Mesenchymal stem cell (in vitro differentiated cells and primary cell): ENCODE measurements around the gene TCEAL1.
A peak's percentile ranks its signal among the peaks of the same experiment; 100 is the strongest.
"Not testable (repeated sequence)": the region's sequence is repeated elsewhere in the genome, so short reads cannot be mapped to it uniquely, and the experiment has no call there.

Source experiments
- DNase-seq: peaks from one replicate; pipeline ENCODE4 v3.0.0-alpha.2; 2013
- H2AFZ ChIP-seq: one replicate; pipeline ENCODE4 v1.6.1; 2013; ENCODE audit warnings: low read depth, mild to moderate bottlenecking, control low read depth, inconsistent platforms, low read length, moderate library complexity
- H2AK5ac ChIP-seq: 2 replicates; pipeline ENCODE4 v1.6.1; 2013; ENCODE audit warnings: low read length, moderate library complexity, mild to moderate bottlenecking, inconsistent platforms; ENCODE audit not compliant: severe bottlenecking
- H2BK120ac ChIP-seq: one replicate; pipeline ENCODE4 v1.6.1; 2013; ENCODE audit warnings: low read depth, mild to moderate bottlenecking, inconsistent platforms, low read length, moderate library complexity
- H2BK12ac ChIP-seq, 2 experiments: one replicate each; pipeline ENCODE4 v1.6.1; 2013; ENCODE audit warnings: inconsistent platforms in 2 of 2, low read length in 2 of 2, mild to moderate bottlenecking in 2 of 2, moderate library complexity in 2 of 2, control low read depth in 1 of 2
- H2BK15ac ChIP-seq: one replicate; pipeline ENCODE4 v1.6.1; 2013; ENCODE audit warnings: mild to moderate bottlenecking, low read depth, inconsistent platforms; ENCODE audit not compliant: poor library complexity, severe bottlenecking
- H2BK5ac ChIP-seq: 2 replicates; pipeline ENCODE4 v1.6.1; 2013; ENCODE audit warnings: low read depth, mild to moderate bottlenecking, low read length, control low read depth, inconsistent platforms; ENCODE audit not compliant: poor library complexity, severe bottlenecking
- H3K14ac ChIP-seq, 2 experiments: one replicate each; pipeline ENCODE4 v1.6.1; 2013; ENCODE audit warnings: inconsistent platforms in 2 of 2, low read length in 2 of 2, control low read depth in 1 of 2, mild to moderate bottlenecking in 1 of 2, moderate library complexity in 1 of 2
- H3K18ac ChIP-seq, 2 experiments: one replicate each; pipeline ENCODE4 v1.6.1; 2013; ENCODE audit warnings: inconsistent platforms in 2 of 2, low read length in 2 of 2, control low read depth in 1 of 2, low read depth in 1 of 2, mild to moderate bottlenecking in 1 of 2
- H3K23ac ChIP-seq, 2 experiments: one replicate each; pipeline ENCODE4 v1.6.1; 2013; ENCODE audit warnings: inconsistent platforms in 2 of 2, low read length in 2 of 2, mild to moderate bottlenecking in 2 of 2, moderate library complexity in 2 of 2, control low read depth in 1 of 2
- H3K27ac ChIP-seq: 2 replicates; pipeline ENCODE4 v1.5.1; 2013; ENCODE audit warnings: mild to moderate bottlenecking, moderate library complexity, low read length, control low read depth, inconsistent platforms; ENCODE audit not compliant: poor library complexity, severe bottlenecking
- H3K27me3 ChIP-seq, 2 experiments: 2 replicates each; pipeline versions ENCODE4 v1.6.1 to v1.7.0; 2013; ENCODE audit warnings: low read length in 2 of 2, mild to moderate bottlenecking in 2 of 2, moderate library complexity in 2 of 2, control low read depth in 1 of 2, inconsistent platforms in 1 of 2; ENCODE audit not compliant: control insufficient read depth in 1 of 2, insufficient read depth in 1 of 2
- H3K36me3 ChIP-seq, 2 experiments: 2 replicates each; pipeline versions ENCODE4 v1.6.1 to v1.7.0; 2013; ENCODE audit warnings: low read length in 2 of 2, control low read depth in 1 of 2, inconsistent platforms in 1 of 2, low read depth in 1 of 2, mild to moderate bottlenecking in 1 of 2; ENCODE audit not compliant: insufficient read depth in 2 of 2, control insufficient read depth in 1 of 2
- H3K4ac ChIP-seq, 2 experiments: one replicate each; pipeline ENCODE4 v1.6.1; 2013; ENCODE audit warnings: inconsistent platforms in 2 of 2, low read length in 2 of 2, mild to moderate bottlenecking in 2 of 2, moderate library complexity in 2 of 2, control low read depth in 1 of 2, low read depth in 1 of 2
- H3K4me1 ChIP-seq: 2 replicates; pipeline ENCODE4 v1.6.1; 2013; ENCODE audit warnings: low read depth, low read length, control low read depth; ENCODE audit not compliant: control insufficient read depth, insufficient read depth
- H3K4me2 ChIP-seq: 2 replicates; pipeline ENCODE4 v1.6.1; 2013; ENCODE audit warnings: low read length, mild to moderate bottlenecking, inconsistent platforms; ENCODE audit not compliant: poor library complexity, severe bottlenecking
- H3K4me3 ChIP-seq, 2 experiments: 2 replicates each; pipeline versions ENCODE4 v1.5.1 to v1.7.0; 2013; ENCODE audit warnings: low read length in 2 of 2, mild to moderate bottlenecking in 2 of 2, control low read depth in 1 of 2, low read depth in 1 of 2; ENCODE audit not compliant: insufficient read depth in 1 of 2
- H3K79me1 ChIP-seq: replicated peaks from 2 replicates; pipeline ENCODE4 v1.6.1; 2013; ENCODE audit warnings: mild to moderate bottlenecking, control low read depth, low read length, inconsistent platforms; ENCODE audit not compliant: poor library complexity, severe bottlenecking
- H3K9ac ChIP-seq: 2 replicates; pipeline ENCODE4 v1.7.0; 2013; ENCODE audit warnings: mild to moderate bottlenecking, low read length, moderate library complexity
- H3K9me3 ChIP-seq: 2 replicates; pipeline ENCODE4 v1.7.0; 2013; ENCODE audit warnings: mild to moderate bottlenecking, low read length; ENCODE audit not compliant: control insufficient read depth
- H4K8ac ChIP-seq: one replicate; pipeline ENCODE4 v1.6.1; 2013; ENCODE audit warnings: inconsistent platforms, mild to moderate bottlenecking, low read length, moderate library complexity
- H4K91ac ChIP-seq: one replicate; pipeline ENCODE4 v1.6.1; 2013; ENCODE audit warnings: mild to moderate bottlenecking, low read length, inconsistent platforms
- WGBS: methylation state at CpG from one replicate; pipeline ENCODE4 v1.1.7; 2013; ENCODE audit warnings: mixed read lengths; 5-methylcytosine and 5-hydroxymethylcytosine counted together

TCEAL1 gene

DNA sequence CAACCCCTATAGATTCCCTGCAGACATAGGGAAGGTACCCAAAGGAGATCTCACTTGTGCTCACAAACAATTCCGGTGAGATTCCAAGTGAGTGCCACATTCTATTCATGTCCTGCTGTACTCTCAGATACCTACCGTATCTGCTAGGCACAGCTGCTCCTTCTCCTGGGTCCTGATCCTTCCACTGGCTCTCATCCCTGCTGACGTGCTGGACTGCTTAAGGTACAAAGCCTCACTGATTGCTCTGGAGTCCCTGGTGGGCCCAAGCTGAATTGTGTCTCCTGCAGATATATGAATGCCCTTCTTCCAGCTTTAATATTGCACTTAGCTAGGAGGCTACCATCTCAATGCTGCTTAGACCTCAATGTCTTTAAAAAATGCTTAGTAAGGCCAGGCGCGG is 2.4 kb downstream of the TCEAL1 start:
- no peak overlapping the region for H2AK5ac ChIP-seq
- H3K9me3 ChIP-seq, result no peaks in the 10 kb centered on the region
- no peak overlapping the region for H3K18ac ChIP-seq
- H2BK12ac ChIP-seq, result no peak overlapping the region
- WGBS, result 97% methylated on average over 5 of the region's 5 CpGs
- H3K9ac ChIP-seq, result no peak overlapping the region
- no peak overlapping the region for H3K4me2 ChIP-seq
- no peak overlapping the region for H2BK5ac ChIP-seq
- no peak overlapping the region for H2BK120ac ChIP-seq
- H3K4ac ChIP-seq, result no peak overlapping the region
- H4K91ac ChIP-seq, result no peak overlapping the region
- H3K14ac ChIP-seq, result no peak overlapping the region
- no peak for DNase-seq
- no peaks in the 10 kb centered on the region for H3K4me1 ChIP-seq
- no peaks in the 10 kb centered on the region for H3K36me3 ChIP-seq
- no peak overlapping the region for H3K4me3 ChIP-seq
- no peak overlapping the region for H2AFZ ChIP-seq
- H2BK15ac ChIP-seq, result no peak overlapping the region
- H4K8ac ChIP-seq, result no peak overlapping the region
- H3K27me3 ChIP-seq, result peaks cover 0 to 15% of the 10 kb centered on the region in 2 experiments
- H3K79me1 ChIP-seq, result no peaks in the 10 kb centered on the region
- H3K27ac ChIP-seq, result no peak overlapping the region
- no peak overlapping the region for H3K23ac ChIP-seq

DNA sequence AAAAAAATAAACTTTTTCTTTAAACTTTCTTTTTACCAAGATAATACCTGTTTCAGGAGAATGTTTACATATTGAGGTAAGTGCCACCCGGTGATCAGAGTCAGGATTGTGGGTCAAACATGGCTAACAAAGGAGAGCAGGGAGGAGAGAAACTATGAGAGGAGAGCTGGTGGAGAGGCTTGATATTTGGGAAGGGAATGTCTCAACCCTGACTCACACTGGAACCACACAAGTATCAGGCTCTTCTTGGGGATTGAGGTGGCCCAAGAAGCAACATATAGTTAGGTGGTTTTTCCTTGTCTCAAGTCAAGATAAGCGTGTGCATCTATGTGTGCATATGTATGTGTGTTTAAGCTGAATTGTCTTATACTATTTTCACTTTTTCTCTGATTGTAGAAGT is 6.7 kb downstream of the TCEAL1 start:
- no peak overlapping the region for H2BK12ac ChIP-seq
- no peak overlapping the region for H3K14ac ChIP-seq
- WGBS, result 9% methylated on average over 1 of the region's 2 CpGs
- DNase-seq, result no peak
- no peak overlapping the region for H3K9ac ChIP-seq
- H2AFZ ChIP-seq, result no peak overlapping the region
- H3K27me3 ChIP-seq, result peaks cover 0 to 6% of the 10 kb centered on the region in 2 experiments
- H3K23ac ChIP-seq, result no peak overlapping the region
- H3K36me3 ChIP-seq, result no peaks in the 10 kb centered on the region
- no peak overlapping the region for H2BK5ac ChIP-seq
- H2BK120ac ChIP-seq, result no peak overlapping the region
- no peak overlapping the region for H3K4me3 ChIP-seq
- no peaks in the 10 kb centered on the region for H3K9me3 ChIP-seq
- H3K79me1 ChIP-seq, result no peaks in the 10 kb centered on the region
- no peak overlapping the region for H4K8ac ChIP-seq
- no peak overlapping the region for H3K4ac ChIP-seq
- H3K4me1 ChIP-seq, result peaks cover 7% of the 10 kb centered on the region
- H2AK5ac ChIP-seq, result no peak overlapping the region
- H2BK15ac ChIP-seq, result no peak overlapping the region
- no peak overlapping the region for H4K91ac ChIP-seq
- no peak overlapping the region for H3K27ac ChIP-seq
- no peak overlapping the region for H3K18ac ChIP-seq
- no peak overlapping the region for H3K4me2 ChIP-seq

DNA sequence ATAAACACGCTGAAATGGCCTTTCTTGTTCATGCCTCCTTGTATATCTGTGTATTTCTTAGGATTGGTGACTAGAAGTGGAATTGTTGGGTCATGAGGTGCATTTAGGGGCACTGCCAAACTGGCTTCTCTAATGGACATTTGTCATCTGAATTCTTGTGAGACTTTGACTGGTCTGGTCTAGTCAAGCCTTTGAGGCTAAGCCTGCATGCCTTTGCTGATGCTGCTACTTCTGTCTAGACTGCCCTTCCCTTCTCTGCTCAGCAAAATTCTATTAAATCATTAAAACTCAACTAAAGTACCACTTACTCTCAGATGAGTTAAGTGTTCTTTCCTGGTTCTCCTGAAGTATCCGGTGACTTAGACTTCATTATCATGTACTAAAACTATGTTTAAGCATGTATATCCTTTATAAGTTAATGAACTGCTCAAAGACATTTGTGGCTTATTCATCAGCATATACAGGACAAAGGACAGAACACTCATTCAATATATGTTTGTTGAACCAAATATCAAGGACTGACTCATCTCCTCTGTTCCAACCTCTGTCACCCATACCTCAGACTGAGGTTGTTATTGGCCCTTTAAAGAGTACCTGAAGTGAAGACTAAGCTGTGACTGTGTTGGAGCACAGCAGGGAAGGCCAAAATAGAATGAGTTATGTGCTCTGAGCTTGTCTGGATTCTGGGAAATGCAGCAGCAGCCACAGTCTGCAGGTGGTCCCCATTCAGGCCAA is 9.0 kb downstream of the TCEAL1 start:
- H3K27ac ChIP-seq, result peak overlapping the region; percentile 49
- H3K27me3 ChIP-seq, result no peaks in the 10 kb centered on the region

DNA sequence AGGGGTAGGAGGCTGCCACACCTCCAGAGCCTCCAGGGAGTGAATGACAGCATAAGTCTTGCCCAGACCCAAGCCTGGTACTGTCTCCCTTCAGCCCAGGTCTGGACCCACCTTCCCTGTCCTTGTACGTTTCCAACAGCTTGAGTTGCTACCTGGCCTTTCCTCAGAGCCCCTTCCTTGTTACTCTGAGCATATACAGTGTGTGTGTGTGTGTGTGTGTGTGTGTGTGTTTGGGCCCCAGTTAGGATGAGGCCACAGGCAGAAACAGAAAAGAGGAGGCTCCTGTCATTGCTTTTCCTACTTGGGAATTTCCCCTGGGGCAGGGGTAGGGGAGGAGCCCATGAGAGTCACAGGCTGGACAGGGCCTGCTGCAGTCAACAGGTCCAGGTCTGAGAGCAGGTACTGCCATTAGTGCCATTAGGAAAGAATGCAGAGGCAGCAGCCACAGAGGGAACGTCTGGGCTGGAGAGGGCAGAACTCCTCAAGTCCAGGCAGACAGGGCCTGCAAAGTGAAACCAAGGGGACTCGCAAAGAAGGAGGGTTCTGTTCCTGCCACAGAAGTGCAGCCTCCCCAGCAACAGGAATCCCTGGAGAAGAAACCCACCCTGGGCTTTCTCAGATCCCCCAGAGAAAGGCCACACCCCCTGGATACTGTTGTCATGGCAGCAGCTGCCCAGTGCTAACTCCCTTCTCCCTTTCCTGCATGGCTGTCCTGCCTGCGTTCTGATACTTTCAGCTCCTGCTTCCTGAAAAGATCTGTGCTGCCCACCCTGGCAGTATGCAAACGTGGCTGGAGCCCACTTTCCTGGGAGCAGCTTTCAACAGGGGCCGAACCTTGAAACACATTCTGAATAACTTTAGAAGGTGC is 9.9 kb downstream of the TCEAL1 start:
- H2BK15ac ChIP-seq, H3K27me3 ChIP-seq, H3K4me3 ChIP-seq, H2BK120ac ChIP-seq, H3K79me1 ChIP-seq, H2BK12ac ChIP-seq, H3K23ac ChIP-seq, H3K14ac ChIP-seq, H3K18ac ChIP-seq, H2AFZ ChIP-seq, H3K4ac ChIP-seq, H4K8ac ChIP-seq, H3K36me3 ChIP-seq, H3K4me1 ChIP-seq, H3K9ac ChIP-seq, H2BK5ac ChIP-seq, H4K91ac ChIP-seq, H2AK5ac ChIP-seq, H3K4me2 ChIP-seq, H3K9me3 ChIP-seq: not testable (repeated sequence)
- peak; percentile 33 for DNase-seq
- WGBS, result 38% methylated on average over 3 of the region's 6 CpGs
- H3K27ac ChIP-seq, result peak overlapping the region; percentile 49

More for the DNA sequence above, 9.0 kb downstream of the TCEAL1 start:
- no peak overlapping the region for H2BK12ac ChIP-seq
- no peak overlapping the region for H3K18ac ChIP-seq
- no peak overlapping the region for H4K8ac ChIP-seq
- H3K4ac ChIP-seq, result no peak overlapping the region
- H3K79me1 ChIP-seq, result no peaks in the 10 kb centered on the region
- H3K9ac ChIP-seq, result no peak overlapping the region
- 100% methylated on average over 1 of the region's 2 CpGs for WGBS
- H2BK15ac ChIP-seq, result no peak overlapping the region
- peaks cover 7% of the 10 kb centered on the region for H3K4me1 ChIP-seq
- H2AK5ac ChIP-seq, result no peak overlapping the region
- no peak overlapping the region for H3K14ac ChIP-seq
- H2AFZ ChIP-seq, result no peak overlapping the region
- H3K4me3 ChIP-seq, result no peak overlapping the region
- no peak overlapping the region for H4K91ac ChIP-seq
- no peak overlapping the region for H2BK120ac ChIP-seq
- H3K36me3 ChIP-seq, result no peaks in the 10 kb centered on the region
- H3K9me3 ChIP-seq, result no peaks in the 10 kb centered on the region
- no peak overlapping the region for H3K23ac ChIP-seq
- H2BK5ac ChIP-seq, result no peak overlapping the region
- DNase-seq, result no peak
- no peak overlapping the region for H3K4me2 ChIP-seq
